Keratinocyte (primary cell): Measurements from ENCODE around the gene WDR89. TPM values are rescaled to one million over a fixed set of nuclear protein-coding genes. Genes with fewer than 3 reads are reported as not detected.

ENCODE experiments used
- DNase-seq: peaks from one replicate; pipeline ENCODE4 v3.0.0-alpha.2; 2011; ENCODE audit warnings: low read depth, missing footprints, low spot score
- FAIRE-seq: peaks from 2 replicates; lab custom pipeline; 2011; peaks lifted over from hg19 to GRCh38; lab: Jason Lieb, UNC
- H2AFZ ChIP-seq: 2 replicates; pipeline ENCODE4 v1.6.0; 2012; ENCODE audit warnings: low read length, control low read depth, inconsistent platforms; ENCODE audit not compliant: control insufficient read depth
- H3K27ac ChIP-seq: 2 replicates; pipeline ENCODE4 v1.5.1; 2011; ENCODE audit warnings: low read length; ENCODE audit not compliant: control insufficient read depth, insufficient read depth
- H3K27me3 ChIP-seq: 3 replicates; pipeline ENCODE4 v1.6.0; 2011; ENCODE audit warnings: low read length; ENCODE audit not compliant: control insufficient read depth, insufficient read depth; ENCODE audit errors: extremely low read depth
- H3K36me3 ChIP-seq, 2 experiments: 2 replicates in 1 of 2; 3 replicates in 1 of 2; pipeline ENCODE4 v1.5.1; 2011; ENCODE audit warnings: low read length in 2 of 2, mild to moderate bottlenecking in 1 of 2; ENCODE audit not compliant: control insufficient read depth in 2 of 2, insufficient read depth in 2 of 2; ENCODE audit errors: extremely low read depth in 1 of 2
- H3K4me1 ChIP-seq: 3 replicates; pipeline ENCODE4 v1.5.1; 2011; ENCODE audit warnings: low read length; ENCODE audit not compliant: control insufficient read depth, insufficient read depth; ENCODE audit errors: extremely low read depth
- H3K4me2 ChIP-seq: 3 replicates; pipeline ENCODE4 v1.6.0; 2011; ENCODE audit warnings: low read depth, low read length; ENCODE audit not compliant: control insufficient read depth, insufficient read depth; ENCODE audit errors: extremely low read depth
- H3K4me3 ChIP-seq, 3 experiments: fragments of 200-600 bp in 1 of 3; sonication (generic) in 1 of 3; 2 replicates in 2 of 3; 3 replicates in 1 of 3; pipeline ENCODE4 v1.5.1; 2011 to 2016; ENCODE audit warnings: low read length in 3 of 3, mild to moderate bottlenecking in 3 of 3, control low read depth in 2 of 3, inconsistent platforms in 1 of 3, low read depth in 1 of 3, mixed read lengths in 1 of 3, mixed run types in 1 of 3, moderate library complexity in 1 of 3; ENCODE audit not compliant: control insufficient read depth in 2 of 3, insufficient read depth in 2 of 3; ENCODE audit errors: extremely low read depth in 1 of 3
- H3K79me2 ChIP-seq: 2 replicates; pipeline ENCODE4 v1.6.0; 2012; ENCODE audit warnings: low read length; ENCODE audit not compliant: control insufficient read depth, insufficient read depth
- H3K9ac ChIP-seq: 3 replicates; pipeline ENCODE4 v1.6.0; 2011; ENCODE audit warnings: low read length; ENCODE audit not compliant: control insufficient read depth, insufficient read depth; ENCODE audit errors: extremely low read depth
- H3K9me1 ChIP-seq: 3 replicates; pipeline ENCODE4 v1.6.0; 2011; ENCODE audit warnings: low read length; ENCODE audit not compliant: control insufficient read depth, insufficient read depth; ENCODE audit errors: extremely low read depth
- H3K9me3 ChIP-seq: 2 replicates; pipeline ENCODE4 v1.5.1; 2012; ENCODE audit warnings: low read depth, low read length; ENCODE audit not compliant: control insufficient read depth
- H4K20me1 ChIP-seq: 3 replicates; pipeline ENCODE4 v1.6.0; 2011; ENCODE audit warnings: low read length; ENCODE audit not compliant: control insufficient read depth, insufficient read depth; ENCODE audit errors: extremely low read depth
- CTCF ChIP-seq, 3 experiments: IDR thresholded peaks in 1 of 3; conservative IDR thresholded peaks in 1 of 3; optimal IDR thresholded peaks in 1 of 3; 2 replicates in 2 of 3; 3 replicates in 1 of 3; pipeline versions ENCODE3 to v1.5.1; 2011; ENCODE audit warnings: low read length in 3 of 3, mild to moderate bottlenecking in 3 of 3, moderate library complexity in 2 of 3, control low read depth in 1 of 3, inconsistent platforms in 1 of 3; ENCODE audit not compliant: insufficient read depth in 2 of 3; ENCODE audit errors: extremely low read depth in 1 of 3
- EZH2 ChIP-seq: IDR thresholded peaks from one replicate; pipeline ENCODE4 v1.6.1; 2012; ENCODE audit warnings: inconsistent platforms, mild to moderate bottlenecking, low read length, moderate library complexity
- dilution Hi-C: fragments of 300-500 bp; cut with MboI; formaldehyde crosslinking; loops from one replicate; pipeline ENCODE4 v1.7.0; 2020; ENCODE audit warnings: low sequenced_read_pairs; ENCODE audit not compliant: extremely low pct_ligation_motif_present
- polyA plus RNA-seq, 5 experiments: library from polyadenylated mRNA; depleted of rRNA in 3 of 5; stranded (reverse) in 3 of 5; stranded (forward) in 1 of 5; unstranded in 1 of 5; fragments of >200 nt; gene quantifications; 1 replicate in 1 of 5; 2 replicates in 3 of 5; 3 replicates in 1 of 5; pipeline versions ENCODE4 v1.2.1 to v1.2.3, GENCODE V29; 2011 to 2012; ENCODE audit warnings: missing spikeins in 2 of 5, low read depth in 1 of 5, low replicate concordance in 1 of 5

Gene WDR89
- polyA plus RNA-seq, 1 donor (not counting 4 experiments of a cell fraction or from before 2014, with no cell fraction given), result 14.3 TPM

GRCh38 chr14:63603749-63604277 lies 37.9 kb downstream of the WDR89 start:
- Histone ChIP-seq H3K9ac (no peak overlapping the region), H3K4me3 (no peak overlapping the region), H3K4me2 (no peak overlapping the region), H3K4me1 (no peaks in the 10 kb centered on the region), H3K9me1 (no peaks in the 10 kb centered on the region), H3K9me3 (no peaks in the 10 kb centered on the region), H3K27me3 (no peaks in the 10 kb centered on the region), H3K79me2 (peaks cover 8% of the 10 kb centered on the region), H3K27ac (no peak overlapping the region), H4K20me1 (no peaks in the 10 kb centered on the region), H2AFZ (no peak overlapping the region), H3K36me3 (peaks cover 2 to 7% of the 10 kb centered on the region in 2 experiments)
- dilution Hi-C loops, result no loop called here
- DNase-seq (no peak), FAIRE-seq (no peak)
- no peak for TF ChIP-seq CTCF (optimal IDR thresholded peaks at IDR 0.05 in 1 of 3, IDR thresholded peaks at IDR 0.05 in 1 of 3, conservative IDR thresholded peaks at IDR 0.05 in 1 of 3; ENCODE audit: extremely low read depth in 1 of 3, insufficient read depth in 2 of 3, low read length in 3 of 3)
- TF ChIP-seq EZH2, result no peak

- H3K79me2 ChIP-seq, result no peaks in the 10 kb centered on the region
- H3K9me1 ChIP-seq, result no peaks in the 10 kb centered on the region
- TF ChIP-seq CTCF (optimal IDR thresholded peaks at IDR 0.05 in 1 of 3, IDR thresholded peaks at IDR 0.05 in 1 of 3, conservative IDR thresholded peaks at IDR 0.05 in 1 of 3; ENCODE audit: extremely low read depth in 1 of 3, insufficient read depth in 2 of 3, low read length in 3 of 3) (no peak), EZH2 (no peak)
- H3K4me3 ChIP-seq, result no peak overlapping the region
- no peak for DNase-seq
- no peak overlapping the region for H3K27ac ChIP-seq
- peak; percentile 46 for FAIRE-seq
- dilution Hi-C loops, result no loop called here
- H3K9ac ChIP-seq, result no peak overlapping the region
- H3K27me3 ChIP-seq, result no peaks in the 10 kb centered on the region
- H3K9me3 ChIP-seq, result peaks cover 7% of the 10 kb centered on the region
- no peak overlapping the region for H2AFZ ChIP-seq
- H3K4me2 ChIP-seq, result no peak overlapping the region
- H4K20me1 ChIP-seq, result no peaks in the 10 kb centered on the region
- peaks cover 3 to 9% of the 10 kb centered on the region in 2 experiments for H3K36me3 ChIP-seq
- H3K4me1 ChIP-seq, result no peaks in the 10 kb centered on the region
Measured at GRCh38 chr14:63598807-63599206, 42.9 kb downstream of the WDR89 start.
